Measurements from ENCODE around the gene TTC28. TPM values are rescaled to one million over a fixed set of nuclear protein-coding genes. Genes with fewer than 3 reads are reported as not detected.
"Not testable (repeated sequence)": the region's sequence is repeated elsewhere in the genome, so short reads cannot be mapped to it uniquely, and the experiment has no call there.

TTC28 gene
- total RNA-seq, 2 donors from 2014 or later: 0.03 to 0.28 TPM

DNA sequence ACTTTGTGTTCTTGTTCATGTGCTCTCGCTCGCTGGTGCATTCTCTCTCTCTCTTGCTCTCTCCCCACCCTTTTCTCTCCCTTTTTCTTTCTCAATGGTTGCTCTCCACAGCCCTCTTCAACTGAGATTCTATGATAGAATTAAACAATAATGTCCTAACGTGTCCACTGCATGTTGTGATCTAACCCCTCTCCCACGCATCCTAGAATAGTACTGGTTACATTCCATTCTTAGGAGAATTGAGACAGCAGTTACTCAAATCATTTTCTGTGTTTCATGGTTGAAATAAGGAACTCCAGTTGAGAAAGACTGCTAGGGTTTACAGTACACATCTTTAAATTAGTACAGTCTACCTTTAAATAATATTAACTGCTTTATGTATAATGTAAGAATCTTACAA lies 442.5 kb downstream of the TTC28 start:
- Mint-ChIP-seq H3K4me1 (no peaks in the 10 kb centered on the region), H3K27me3 (peaks cover 27% of the 10 kb centered on the region), H3K36me3 (ENCODE audit: low read depth) (no peaks in the 10 kb centered on the region), H3K4me3 (no peak overlapping the region), H3K9me3 (no peaks in the 10 kb centered on the region), H3K27ac (no peak overlapping the region)
- ATAC-seq (replicated peaks): no peak

GRCh38 chr22:28232204-28232603 lies 447.4 kb downstream of the TTC28 start:
- no peaks in the 10 kb centered on the region for H3K4me1 Mint-ChIP-seq
- no peaks in the 10 kb centered on the region for H3K9me3 Mint-ChIP-seq
- no peak overlapping the region for H3K27ac Mint-ChIP-seq
- no peak for ATAC-seq (replicated peaks)
- H3K36me3 Mint-ChIP-seq (ENCODE audit: low read depth): no peaks in the 10 kb centered on the region
- H3K4me3 Mint-ChIP-seq: no peak overlapping the region
- peaks cover 7% of the 10 kb centered on the region for H3K27me3 Mint-ChIP-seq

DNA sequence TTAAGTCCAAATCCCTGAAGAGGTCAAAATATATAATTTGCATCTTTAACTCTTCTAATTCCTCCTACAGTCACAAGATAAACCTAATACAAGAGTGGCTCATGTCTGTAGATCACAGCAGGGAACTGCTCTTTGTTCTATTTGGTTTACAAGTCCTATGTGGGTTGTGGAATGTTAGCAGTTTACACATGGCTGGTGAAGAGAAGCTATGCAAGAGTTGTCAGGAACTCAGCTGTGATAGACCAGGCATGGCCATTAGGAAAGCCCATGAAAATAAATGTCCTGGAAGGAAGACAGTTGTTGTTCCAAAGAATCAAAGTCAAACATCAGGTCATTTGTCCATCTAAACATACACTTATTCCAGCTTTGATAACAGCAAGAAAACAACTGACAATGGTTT lies 448.2 kb downstream of the TTC28 start:
- Mint-ChIP-seq H3K27me3 (peaks cover 4% of the 10 kb centered on the region), H3K4me1 (no peaks in the 10 kb centered on the region), H3K9me3 (no peaks in the 10 kb centered on the region), H3K36me3 (ENCODE audit: low read depth) (no peaks in the 10 kb centered on the region), H3K4me3 (no peak overlapping the region), H3K27ac (no peak overlapping the region)
- ATAC-seq (replicated peaks): no peak

- Mint-ChIP-seq H3K27ac (no peak overlapping the region), H3K4me1 (no peaks in the 10 kb centered on the region), H3K9me3 (no peaks in the 10 kb centered on the region), H3K36me3 (ENCODE audit: low read depth) (no peaks in the 10 kb centered on the region), H3K27me3 (peaks cover 7% of the 10 kb centered on the region), H3K4me3 (no peak overlapping the region)
- ATAC-seq (replicated peaks): no peak
Observed at GRCh38 chr22:28230671-28231070, 449.0 kb downstream of the TTC28 start.

GRCh38 chr22:28229566-28230485 lies 449.8 kb downstream of the TTC28 start:
- ATAC-seq (replicated peaks): no peak
- Mint-ChIP-seq H3K9me3 (no peaks in the 10 kb centered on the region), H3K4me1 (no peaks in the 10 kb centered on the region), H3K36me3 (ENCODE audit: low read depth) (no peaks in the 10 kb centered on the region), H3K4me3 (no peak overlapping the region), H3K27ac (no peak overlapping the region), H3K27me3 (peaks cover 7% of the 10 kb centered on the region)

DNA sequence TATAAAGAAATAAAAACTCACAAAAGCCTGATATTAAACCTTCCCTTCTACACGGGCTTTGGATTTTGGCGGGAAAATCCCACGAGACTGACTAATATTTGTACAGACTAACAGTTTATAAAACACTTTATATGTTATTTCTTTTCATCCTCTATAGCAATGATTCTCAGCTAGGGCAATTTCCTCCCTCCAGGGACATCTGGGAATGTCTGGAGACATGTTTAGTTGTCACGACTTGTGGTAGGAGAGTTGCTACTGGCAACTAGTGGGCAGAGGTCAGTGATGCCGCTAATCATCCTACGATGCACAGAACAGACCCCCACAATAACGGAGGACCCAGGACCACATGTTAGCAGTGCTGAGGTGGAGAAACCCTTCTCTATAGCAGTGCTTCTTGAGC lies 455.8 kb downstream of the TTC28 start:
- H3K4me3 Mint-ChIP-seq: no peak overlapping the region
- H3K27ac Mint-ChIP-seq: no peak overlapping the region
- H3K36me3 Mint-ChIP-seq (ENCODE audit: low read depth): no peaks in the 10 kb centered on the region
- no peaks in the 10 kb centered on the region for H3K9me3 Mint-ChIP-seq
- H3K4me1 Mint-ChIP-seq: no peaks in the 10 kb centered on the region
- no peak for ATAC-seq (replicated peaks)
- peaks cover 7% of the 10 kb centered on the region for H3K27me3 Mint-ChIP-seq

- Mint-ChIP-seq H3K27me3 (peaks cover 7% of the 10 kb centered on the region), H3K9me3 (no peaks in the 10 kb centered on the region), H3K4me3 (no peak overlapping the region), H3K4me1 (no peaks in the 10 kb centered on the region), H3K27ac (no peak overlapping the region), H3K36me3 (ENCODE audit: low read depth) (no peaks in the 10 kb centered on the region)
- ATAC-seq (replicated peaks): no peak
Observed at GRCh38 chr22:28222976-28223745, 456.5 kb downstream of the TTC28 start.

- no peaks in the 10 kb centered on the region for H3K9me3 Mint-ChIP-seq
- no peaks in the 10 kb centered on the region for H3K4me1 Mint-ChIP-seq
- H3K27ac Mint-ChIP-seq: no peak overlapping the region
- H3K36me3 Mint-ChIP-seq (ENCODE audit: low read depth): no peaks in the 10 kb centered on the region
- ATAC-seq (replicated peaks): no peak
- no peak overlapping the region for H3K4me3 Mint-ChIP-seq
- H3K27me3 Mint-ChIP-seq: peaks cover 3% of the 10 kb centered on the region
Observed at GRCh38 chr22:28222571-28222970, 457.1 kb downstream of the TTC28 start.

GRCh38 chr22:28222052-28222451 lies 457.6 kb downstream of the TTC28 start:
- H3K9me3 Mint-ChIP-seq: no peaks in the 10 kb centered on the region
- no peaks in the 10 kb centered on the region for H3K4me1 Mint-ChIP-seq
- H3K27ac Mint-ChIP-seq: no peak overlapping the region
- no peaks in the 10 kb centered on the region for H3K36me3 Mint-ChIP-seq (ENCODE audit: low read depth)
- no peak for ATAC-seq (replicated peaks)
- H3K27me3 Mint-ChIP-seq: peaks cover 3% of the 10 kb centered on the region
- H3K4me3 Mint-ChIP-seq: no peak overlapping the region

- H3K27ac Mint-ChIP-seq: no peak overlapping the region
- no peaks in the 10 kb centered on the region for H3K36me3 Mint-ChIP-seq (ENCODE audit: low read depth)
- H3K4me1 Mint-ChIP-seq: no peaks in the 10 kb centered on the region
- no peak overlapping the region for H3K4me3 Mint-ChIP-seq
- no peaks in the 10 kb centered on the region for H3K9me3 Mint-ChIP-seq
- ATAC-seq (replicated peaks): no peak
- no peaks in the 10 kb centered on the region for H3K27me3 Mint-ChIP-seq
Observed at GRCh38 chr22:28220626-28221363, 458.8 kb downstream of the TTC28 start.

DNA sequence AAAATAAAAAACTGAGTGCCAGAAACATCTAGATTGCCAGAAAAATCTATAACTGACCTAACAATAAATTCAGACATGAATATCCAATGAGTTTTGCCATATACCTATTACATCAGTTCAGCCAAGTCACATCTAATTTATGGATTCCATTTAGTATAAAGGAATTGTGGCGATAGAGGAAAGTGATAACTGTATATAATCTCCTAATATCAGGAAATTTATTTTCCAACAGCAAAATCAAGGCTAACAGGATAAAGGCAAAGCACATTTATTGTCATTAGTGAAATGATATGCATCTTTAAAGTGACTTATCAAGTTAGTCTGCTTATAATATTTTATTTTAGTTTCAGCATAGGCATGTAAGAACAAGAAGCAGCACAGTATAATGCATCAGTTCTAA lies 462.4 kb downstream of the TTC28 start:
- no peaks in the 10 kb centered on the region for H3K4me1 Mint-ChIP-seq
- no peak for ATAC-seq (replicated peaks)
- no peak overlapping the region for H3K27ac Mint-ChIP-seq
- no peaks in the 10 kb centered on the region for H3K9me3 Mint-ChIP-seq
- H3K27me3 Mint-ChIP-seq: no peaks in the 10 kb centered on the region
- H3K36me3 Mint-ChIP-seq (ENCODE audit: low read depth): no peaks in the 10 kb centered on the region
- H3K4me3 Mint-ChIP-seq: no peak overlapping the region

DNA sequence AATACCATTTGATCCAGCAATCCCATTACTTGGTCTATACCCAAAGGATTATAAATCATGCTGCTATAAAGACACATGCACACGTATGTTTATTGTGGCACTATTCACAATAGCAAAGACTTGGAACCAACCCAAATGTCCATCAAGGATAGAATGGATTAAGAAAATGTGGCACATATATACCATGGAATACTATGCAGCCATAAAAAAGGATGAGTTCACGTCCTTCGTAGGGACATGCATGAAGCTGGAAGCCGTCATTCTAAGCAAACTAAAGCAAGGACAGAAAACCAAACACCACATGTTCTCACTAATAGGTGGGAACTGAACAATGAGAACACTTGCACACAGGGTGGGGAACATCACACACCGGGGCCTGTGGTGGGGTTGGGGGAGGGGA lies 464.9 kb downstream of the TTC28 start:
- not testable (repeated sequence) for H3K4me1 Mint-ChIP-seq; H3K4me3 Mint-ChIP-seq; ATAC-seq (replicated peaks); H3K36me3 Mint-ChIP-seq (ENCODE audit: low read depth); H3K27ac Mint-ChIP-seq; H3K9me3 Mint-ChIP-seq
- peaks cover 14% of the 10 kb centered on the region for H3K27me3 Mint-ChIP-seq

- not testable (repeated sequence) for H3K36me3 Mint-ChIP-seq (ENCODE audit: low read depth); H3K27ac Mint-ChIP-seq; H3K9me3 Mint-ChIP-seq; ATAC-seq (replicated peaks); H3K4me3 Mint-ChIP-seq; H3K4me1 Mint-ChIP-seq
- peaks cover 18% of the 10 kb centered on the region for H3K27me3 Mint-ChIP-seq
Observed at GRCh38 chr22:28209457-28209856, 470.2 kb downstream of the TTC28 start.

GRCh38 chr22:28208787-28209186 lies 470.9 kb downstream of the TTC28 start:
- no peak overlapping the region for H3K27ac Mint-ChIP-seq
- H3K27me3 Mint-ChIP-seq: peaks cover 23% of the 10 kb centered on the region
- H3K4me1 Mint-ChIP-seq: no peaks in the 10 kb centered on the region
- ATAC-seq (replicated peaks): no peak
- H3K4me3 Mint-ChIP-seq: no peak overlapping the region
- peaks cover 6% of the 10 kb centered on the region for H3K9me3 Mint-ChIP-seq
- no peaks in the 10 kb centered on the region for H3K36me3 Mint-ChIP-seq (ENCODE audit: low read depth)

Data from activated T-helper 17 cell treated with anti-CD3 and anti-CD28 coated beads, Interleukin-2, amount 50 U/mL, for 72 hours (primary cell).